Right lobe of liver (tissue), 4 donors: ENCODE data around the gene SRC.

Experiments used
- CTCF ChIP-seq, 4 donors: fragments of 200-600 bp in 3 of 4; fragments of 450-650 bp in 1 of 4; IDR thresholded peaks; one replicate each; pipeline versions ENCODE4 v1.5.1 to v1.8.0; 2016 to 2022; ENCODE audit warnings: antibody characterized with exemption in 4 of 4, mild to moderate bottlenecking in 2 of 4
- POLR2A ChIP-seq: fragments of 450-650 bp; IDR thresholded peaks from one replicate; pipeline ENCODE4 v1.6.1; 2017; ENCODE audit warnings: antibody characterized with exemption, mild to moderate bottlenecking
- donor health status: DM: no; HTN: no; CAD: no.
- donor health status: DM: no; HTN: no; CAD: no.
- donor health status: DM: no; HTN: yes; CAD: no.

GRCh38 chr20:37439223-37439933, 93.4 kb downstream of the SRC start:
- TF ChIP-seq CTCF (IDR thresholded peaks at IDR 0.05), result no peak
- no peak for TF ChIP-seq POLR2A
